ENCODE data around the gene MAFG. TPM values are rescaled to one million over a fixed set of nuclear protein-coding genes. Genes with fewer than 3 reads are reported as not detected.

Gene MAFG
- total RNA-seq, 1 donor: 29.6 TPM

DNA sequence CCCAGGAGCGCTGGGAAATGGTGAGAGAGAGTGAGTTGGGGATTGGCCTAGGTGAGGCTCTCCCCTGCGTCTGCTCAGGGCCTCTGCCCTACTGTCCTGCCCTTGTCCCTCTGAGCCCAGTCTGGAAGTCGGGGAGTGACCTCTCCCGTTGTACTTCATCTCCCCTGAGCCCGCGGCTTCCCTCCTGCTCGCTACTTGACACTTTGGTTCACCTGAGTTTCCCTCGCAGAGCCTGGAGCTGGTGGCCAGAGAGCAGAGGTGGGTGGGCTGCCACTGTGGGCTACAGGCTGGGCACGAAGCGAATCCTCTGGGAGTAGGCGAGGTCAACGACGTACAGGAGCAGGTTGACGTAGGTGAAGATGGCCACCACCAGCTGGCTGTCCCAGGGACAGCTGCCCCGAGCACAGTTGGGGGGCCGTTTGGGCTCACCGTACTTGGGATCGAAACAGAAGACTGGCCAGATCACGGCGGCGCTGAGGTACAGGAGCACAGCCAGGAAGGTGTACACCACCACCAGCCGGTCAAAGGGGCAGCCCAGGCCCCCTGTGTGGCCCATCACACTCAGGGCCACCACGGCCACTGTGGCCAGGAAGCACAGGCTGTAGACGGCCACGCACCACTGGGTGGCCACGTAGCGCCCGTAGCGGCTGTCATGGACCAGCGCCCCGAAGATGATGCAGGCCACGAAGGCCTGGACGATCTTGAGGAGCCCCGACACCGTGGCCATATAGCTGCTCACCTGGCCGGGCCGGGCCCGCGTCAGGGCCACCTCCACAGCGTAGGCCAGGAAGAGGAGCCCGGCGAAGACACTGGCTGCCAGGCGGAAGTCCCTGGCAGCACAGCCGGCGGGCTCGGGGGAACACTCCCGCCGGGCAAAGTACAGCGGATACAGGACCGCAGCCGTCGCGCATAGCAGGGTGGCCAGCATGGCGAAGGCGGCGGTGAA is 13.3 kb upstream of the MAFG start:
- DNase-seq (ENCODE audit: low read depth in 2 of 3, low spot score in 2 of 3): no peak

DNA sequence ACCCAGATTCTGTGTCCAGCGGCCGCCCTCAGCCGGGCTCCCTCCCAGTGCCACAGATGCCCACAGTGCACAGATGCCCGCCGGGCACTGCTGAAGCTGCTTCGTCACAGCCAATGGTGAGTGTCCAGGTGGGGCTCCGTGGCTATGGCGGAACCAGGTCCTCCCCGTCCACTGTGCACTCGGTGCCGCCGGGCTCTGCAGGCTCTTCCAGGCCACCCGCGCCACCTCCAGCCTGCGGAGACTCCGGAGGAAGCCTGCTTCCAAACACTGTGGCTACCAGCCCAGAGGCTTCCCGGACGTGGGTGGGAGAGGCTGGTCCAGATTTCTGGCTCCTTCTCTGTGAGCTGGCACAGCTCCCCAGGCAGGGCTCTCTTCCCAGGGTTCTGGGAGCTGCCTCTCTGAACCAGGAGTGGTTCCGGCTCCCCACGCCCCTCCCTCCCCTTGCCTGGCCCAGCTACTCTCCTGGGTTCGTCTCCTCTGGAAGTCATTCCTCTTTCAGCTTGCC is 12.4 kb upstream of the MAFG start:
- no peak for DNase-seq (ENCODE audit: low read depth in 2 of 3, low spot score in 2 of 3)

GRCh38 chr17:81939218-81939617 is 11.7 kb upstream of the MAFG start:
- no peak for DNase-seq (ENCODE audit: low read depth in 2 of 3, low spot score in 2 of 3)

DNA sequence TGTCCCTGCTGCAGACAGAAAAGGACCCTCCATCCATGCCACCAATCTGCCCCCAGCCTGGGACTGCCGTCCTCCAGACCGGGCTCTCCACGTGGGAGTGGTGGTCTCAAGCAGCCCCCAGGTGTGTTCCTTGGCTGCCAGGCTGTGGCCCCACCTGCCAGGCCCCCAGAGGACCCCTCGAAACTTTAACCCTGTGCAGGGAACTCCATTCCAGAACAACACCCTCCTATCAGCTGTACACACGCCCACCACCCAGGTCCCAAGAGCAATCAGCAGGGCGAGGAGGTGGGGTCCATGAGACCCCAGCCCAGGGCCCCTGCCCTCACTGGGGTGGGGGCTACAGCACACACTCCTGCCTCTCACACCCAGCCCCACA is 8.2 kb upstream of the MAFG start:
- DNase-seq (ENCODE audit: low read depth in 2 of 3, low spot score in 2 of 3): no peak

DNA sequence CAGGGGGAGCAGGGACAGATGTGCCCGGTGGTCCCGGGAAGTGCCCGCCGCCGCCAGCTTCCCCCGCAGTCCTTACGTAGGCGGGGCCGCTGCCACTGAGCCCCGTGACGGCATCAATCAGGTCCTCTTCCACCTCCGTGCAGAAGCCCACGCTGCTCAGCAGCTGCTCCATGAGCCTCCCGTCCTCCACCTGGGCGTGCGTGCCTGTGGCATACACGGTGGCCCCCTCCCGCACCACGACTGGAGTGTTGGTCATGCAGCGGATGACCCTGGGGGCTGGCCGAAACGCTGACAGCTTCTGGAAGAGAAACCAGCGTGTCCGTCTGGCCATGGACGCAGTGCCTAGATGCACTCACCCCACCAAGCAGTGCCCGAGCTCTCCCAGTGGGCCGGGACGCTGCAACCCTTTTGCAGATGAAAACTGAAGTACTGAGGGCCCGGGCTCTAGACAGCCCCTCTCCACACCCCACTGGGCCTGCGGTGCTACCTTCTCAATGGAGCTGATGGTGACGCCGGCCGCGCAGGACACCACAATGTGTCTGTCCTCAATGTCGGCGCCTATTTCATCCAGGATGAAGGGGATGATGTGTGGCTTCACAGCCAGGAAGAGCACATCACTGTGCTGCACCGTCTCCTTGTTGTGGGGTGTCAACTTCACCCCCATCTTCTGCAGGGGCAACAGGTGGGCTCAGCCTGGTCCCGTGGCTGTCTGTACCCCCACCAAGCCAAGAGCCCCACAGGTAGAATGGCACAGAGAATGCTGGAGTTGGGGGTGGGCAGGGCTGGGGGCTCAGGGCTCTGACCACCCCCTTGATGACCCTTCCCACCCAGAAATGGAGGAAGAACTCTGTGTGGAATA is 7.5 kb upstream of the MAFG start:
- no peak for DNase-seq (ENCODE audit: low read depth in 2 of 3, low spot score in 2 of 3)

GRCh38 chr17:81934098-81934757 is 6.7 kb upstream of the MAFG start:
- DNase-seq (ENCODE audit: low read depth in 2 of 3, low spot score in 2 of 3): no peak

DNA sequence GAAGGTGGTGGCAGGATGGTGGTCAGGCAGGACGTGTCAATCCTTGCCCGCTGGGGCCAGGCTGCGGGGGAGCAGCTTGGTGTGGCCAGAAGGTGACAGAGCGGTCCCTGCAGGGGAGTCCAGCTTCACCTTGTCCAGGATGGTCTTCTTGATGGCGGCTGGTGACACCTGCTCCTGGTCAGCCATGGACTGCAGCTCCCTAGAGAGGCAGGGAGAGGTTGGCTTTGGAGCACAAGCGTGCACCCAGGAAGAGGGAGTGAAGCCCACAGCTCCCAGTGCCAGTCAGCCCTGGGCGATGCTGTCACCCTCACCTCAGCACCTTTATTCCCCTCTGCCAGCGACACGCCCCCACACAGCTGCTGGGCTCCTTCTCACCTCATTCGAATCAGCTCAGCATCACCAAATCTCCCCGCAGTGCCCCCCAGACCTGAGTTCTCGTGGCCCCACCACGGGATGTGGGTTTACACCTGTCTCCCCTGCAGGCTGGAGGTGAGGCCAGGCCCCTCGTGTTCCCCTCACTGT is 5.7 kb upstream of the MAFG start:
- DNase-seq (ENCODE audit: low read depth in 2 of 3, low spot score in 2 of 3): no peak

DNA sequence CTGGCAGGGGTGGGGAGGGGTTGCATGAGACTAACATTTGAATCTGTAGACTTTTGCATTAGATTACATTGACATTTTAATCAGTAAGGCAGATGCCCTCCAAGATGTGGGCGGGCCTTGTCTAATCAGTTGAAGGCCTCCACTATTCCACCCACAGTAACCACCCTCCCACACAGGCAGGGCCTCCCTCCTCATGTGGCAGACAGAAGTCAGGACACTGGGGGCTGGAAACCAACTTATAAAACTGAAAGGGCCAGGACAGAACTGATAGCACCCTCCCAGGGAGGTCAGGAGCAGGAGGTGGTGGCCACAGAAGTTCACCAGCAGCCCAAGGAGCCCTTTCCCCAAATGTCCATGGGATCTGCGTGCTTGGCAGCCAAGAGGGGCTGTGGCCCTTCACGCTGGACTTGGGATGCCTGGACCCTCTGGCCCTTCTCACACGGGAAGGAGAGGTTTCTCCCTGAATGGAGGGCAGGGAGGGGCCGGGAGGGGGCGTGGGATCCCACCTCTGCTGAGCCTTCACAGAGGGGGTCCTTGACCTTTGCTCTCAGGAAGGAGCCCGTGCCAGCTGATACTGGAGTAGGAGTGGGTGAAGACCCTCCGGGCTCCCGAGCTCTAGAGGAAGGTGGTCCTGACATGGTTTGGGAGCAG is 4.9 kb upstream of the MAFG start:
- no peak for DNase-seq (ENCODE audit: low read depth in 2 of 3, low spot score in 2 of 3)

DNA sequence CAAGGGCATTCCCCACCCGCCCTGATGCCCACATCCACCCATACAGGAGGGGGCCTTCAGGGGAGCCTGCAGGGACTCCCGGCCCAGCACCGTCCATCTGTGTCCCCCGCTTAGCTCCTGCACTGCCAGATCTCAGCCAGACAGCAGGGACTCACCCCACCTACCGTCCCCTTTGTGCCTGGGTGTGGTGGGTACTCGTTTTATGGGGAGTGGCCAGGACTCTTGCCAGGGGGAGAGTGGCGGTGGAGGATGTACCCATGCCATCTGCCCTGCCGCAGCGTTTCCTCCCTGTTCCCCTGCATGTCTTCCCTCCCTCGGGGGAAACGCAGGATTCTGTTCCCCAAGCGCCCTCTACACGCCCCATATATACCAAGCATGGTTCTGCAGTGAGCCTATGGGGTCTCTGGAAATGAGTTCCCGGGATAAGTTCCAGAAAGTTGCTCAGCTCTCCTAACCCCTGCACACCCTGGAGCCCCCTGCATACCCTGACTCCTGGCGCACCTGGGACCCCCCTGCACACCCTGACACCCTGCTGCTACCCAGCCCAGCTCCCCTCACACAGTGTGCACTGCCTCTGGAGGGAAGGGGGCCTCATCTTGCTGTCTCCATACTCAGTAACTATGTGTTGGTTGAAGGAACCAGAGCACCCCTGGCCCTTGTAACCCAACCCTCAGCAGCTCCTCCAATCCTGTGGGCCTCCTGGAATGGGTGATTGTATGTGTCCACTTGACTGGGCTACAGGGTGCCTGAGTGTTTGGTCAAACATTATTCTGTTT is 4.2 kb upstream of the MAFG start:
- no peak for DNase-seq (ENCODE audit: low read depth in 2 of 3, low spot score in 2 of 3)

- no peak for DNase-seq (ENCODE audit: low read depth in 2 of 3, low spot score in 2 of 3)
Observed at GRCh38 chr17:81931189-81931556, 3.6 kb upstream of the MAFG start.

GRCh38 chr17:81930142-81931125 is 2.9 kb upstream of the MAFG start:
- peak in 2 of 3 donors; percentile 43 to 47 for DNase-seq (ENCODE audit: low read depth in 2 of 3, low spot score in 2 of 3)

GRCh38 chr17:81929253-81930141 is 2.0 kb upstream of the MAFG start:
- DNase-seq (ENCODE audit: low read depth in 2 of 3, low spot score in 2 of 3): no peak

- DNase-seq (ENCODE audit: low read depth in 2 of 3, low spot score in 2 of 3): no peak
Observed at GRCh38 chr17:81928544-81929252, 1.2 kb upstream of the MAFG start.

DNA sequence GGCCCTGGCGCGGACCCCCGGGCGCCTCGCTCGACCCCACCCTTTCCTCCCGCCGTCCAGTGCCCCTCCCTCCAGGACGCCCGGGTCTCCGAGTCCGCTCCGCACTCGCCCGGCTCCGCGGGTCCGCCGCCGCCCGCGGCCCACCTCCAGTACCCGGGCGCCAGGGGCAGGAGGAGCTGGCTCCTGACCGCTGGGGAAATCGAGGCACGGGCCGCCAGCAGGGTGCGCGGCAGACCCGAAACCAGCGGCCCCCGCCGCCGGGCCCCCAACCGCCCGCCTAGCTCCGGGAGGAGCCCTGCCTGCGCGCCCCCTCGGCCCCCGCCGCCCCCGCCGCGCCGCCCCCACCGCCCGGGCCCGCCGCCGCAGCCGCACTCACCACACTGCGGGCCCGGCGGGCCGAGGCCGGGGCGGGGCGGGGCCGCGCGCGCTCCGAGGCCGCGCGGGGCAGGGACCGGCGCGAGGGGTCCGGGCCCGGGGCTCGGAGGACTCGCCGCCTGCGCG is 333 bp downstream of the MAFG start:
- DNase-seq (ENCODE audit: low read depth in 2 of 3, low spot score in 2 of 3): no peak

DNA sequence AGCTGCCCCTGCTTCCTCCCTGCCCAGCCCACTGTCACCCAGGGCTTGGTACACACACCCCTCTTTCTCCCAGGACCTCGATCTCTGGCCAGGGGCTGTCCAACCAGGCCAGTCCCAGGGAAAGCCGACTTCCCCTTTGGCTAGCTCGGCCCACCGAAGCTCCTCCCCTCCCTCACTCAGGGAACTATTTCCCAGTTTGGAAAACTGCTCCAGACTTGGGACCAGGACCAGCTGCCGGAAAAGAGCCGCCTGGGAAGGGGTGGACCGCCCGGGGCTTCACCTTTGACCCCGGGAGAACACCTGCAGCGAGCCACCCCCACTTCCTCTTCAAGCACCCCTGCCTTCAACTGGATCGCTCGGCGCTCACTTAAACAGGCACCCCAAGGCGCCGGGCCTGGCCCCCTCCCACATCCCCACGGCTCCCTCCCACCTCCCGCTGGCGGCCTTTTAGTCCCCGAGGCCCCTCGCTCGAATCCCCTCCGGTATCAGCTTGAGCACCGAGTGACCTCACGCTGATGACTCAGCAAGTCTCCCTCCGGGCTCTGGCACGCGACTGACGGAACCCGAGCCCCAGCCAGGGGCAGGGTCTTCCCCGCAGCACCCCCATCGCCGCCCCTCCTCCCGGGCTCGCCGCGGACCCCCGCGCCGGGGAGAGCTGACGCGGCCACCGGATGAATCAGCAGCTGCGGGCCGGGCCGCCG is 934 bp downstream of the MAFG start:
- peak; percentile 31 to 93 (median 88) for DNase-seq (ENCODE audit: low read depth in 2 of 3, low spot score in 2 of 3)
